ENCODE results near the gene RAB36.

DNA sequence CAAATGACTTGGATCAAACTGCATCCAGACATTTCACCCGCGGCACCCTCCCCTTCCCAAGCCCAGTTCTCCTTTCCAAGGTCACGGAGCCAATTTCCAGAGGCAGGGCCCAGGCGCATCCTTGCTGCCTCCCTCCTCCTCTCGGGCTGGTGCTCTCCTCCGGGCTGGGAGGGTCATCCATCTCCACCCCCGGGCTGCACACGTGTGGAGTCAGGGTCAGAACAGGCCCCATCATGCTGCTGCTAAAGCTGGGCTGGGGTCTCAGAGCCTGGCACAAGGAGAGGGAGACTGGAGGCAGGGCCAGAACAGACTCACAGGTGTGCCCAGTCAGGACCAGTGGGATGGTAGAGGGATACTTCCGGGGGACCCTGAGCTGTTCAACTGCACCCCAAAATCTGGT lies 17.5 kb upstream of the RAB36 start:
- TF ChIP-seq, protein P1, sequence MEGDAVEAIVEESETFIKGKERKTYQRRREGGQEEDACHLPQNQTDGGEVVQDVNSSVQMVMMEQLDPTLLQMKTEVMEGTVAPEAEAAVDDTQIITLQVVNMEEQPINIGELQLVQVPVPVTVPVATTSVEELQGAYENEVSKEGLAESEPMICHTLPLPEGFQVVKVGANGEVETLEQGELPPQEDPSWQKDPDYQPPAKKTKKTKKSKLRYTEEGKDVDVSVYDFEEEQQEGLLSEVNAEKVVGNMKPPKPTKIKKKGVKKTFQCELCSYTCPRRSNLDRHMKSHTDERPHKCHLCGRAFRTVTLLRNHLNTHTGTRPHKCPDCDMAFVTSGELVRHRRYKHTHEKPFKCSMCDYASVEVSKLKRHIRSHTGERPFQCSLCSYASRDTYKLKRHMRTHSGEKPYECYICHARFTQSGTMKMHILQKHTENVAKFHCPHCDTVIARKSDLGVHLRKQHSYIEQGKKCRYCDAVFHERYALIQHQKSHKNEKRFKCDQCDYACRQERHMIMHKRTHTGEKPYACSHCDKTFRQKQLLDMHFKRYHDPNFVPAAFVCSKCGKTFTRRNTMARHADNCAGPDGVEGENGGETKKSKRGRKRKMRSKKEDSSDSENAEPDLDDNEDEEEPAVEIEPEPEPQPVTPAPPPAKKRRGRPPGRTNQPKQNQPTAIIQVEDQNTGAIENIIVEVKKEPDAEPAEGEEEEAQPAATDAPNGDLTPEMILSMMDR (conservative IDR thresholded peaks at IDR 0.05; ENCODE audit: low read depth, low read length) = no peak
- no peak for TF ChIP-seq EZH2 (IDR thresholded peaks at IDR 0.05; ENCODE audit: low read length, unreplicated experiment)
- TF ChIP-seq EZH2phosphoT487 (IDR thresholded peaks at IDR 0.05; ENCODE audit: borderline replicate concordance, low read length) = no peak

Data from PC-3 (cell line).